NCI-H82 treated with DMSO at 0.1 percent for 48 hours (cell line): ENCODE data around the gene HNMT.
"Not testable (repeated sequence)": the region's sequence is repeated elsewhere in the genome, so short reads cannot be mapped to it uniquely, and the experiment has no call there.

Experiments
- DNase-seq: peaks from one replicate; lab custom pipeline; 2025; ENCODE audit not compliant: unreplicated experiment; lab: John Stamatoyannopoulos, UW

The HNMT gene

GRCh38 chr2:138037090-138037489 lies 72.8 kb downstream of the HNMT start:
- DNase-seq = no peak

- no peak for DNase-seq
Measured at GRCh38 chr2:138040616-138041015, 76.3 kb downstream of the HNMT start.

- DNase-seq = no peak
Measured at GRCh38 chr2:138042311-138042710, 78.0 kb downstream of the HNMT start.

- DNase-seq = not testable (repeated sequence)
Measured at GRCh38 chr2:138043588-138043987, 79.3 kb downstream of the HNMT start.

GRCh38 chr2:138058427-138058826 lies 94.2 kb downstream of the HNMT start:
- DNase-seq = peak; percentile 55

GRCh38 chr2:138059487-138060300 lies 95.4 kb downstream of the HNMT start:
- no peak for DNase-seq

GRCh38 chr2:138060301-138060635 lies 96.0 kb downstream of the HNMT start:
- no peak for DNase-seq

GRCh38 chr2:138061961-138062360 lies 97.7 kb downstream of the HNMT start:
- no peak for DNase-seq

GRCh38 chr2:138063181-138063580 lies 98.9 kb downstream of the HNMT start:
- DNase-seq = no peak
